GM18498 (cell line): ENCODE results near the gene KRTAP10-8.
"Not testable (repeated sequence)": the region's sequence is repeated elsewhere in the genome, so short reads cannot be mapped to it uniquely, and the experiment has no call there.

ENCODE experiments used
- ATAC-seq: cut with Tn5 transposase; IDR thresholded peaks from one replicate; pipeline ENCODE4 v1.9.1; 2021; ENCODE audit warnings: mild to moderate bottlenecking, moderate library complexity; ENCODE audit not compliant: unreplicated experiment

The KRTAP10-8 gene

DNA sequence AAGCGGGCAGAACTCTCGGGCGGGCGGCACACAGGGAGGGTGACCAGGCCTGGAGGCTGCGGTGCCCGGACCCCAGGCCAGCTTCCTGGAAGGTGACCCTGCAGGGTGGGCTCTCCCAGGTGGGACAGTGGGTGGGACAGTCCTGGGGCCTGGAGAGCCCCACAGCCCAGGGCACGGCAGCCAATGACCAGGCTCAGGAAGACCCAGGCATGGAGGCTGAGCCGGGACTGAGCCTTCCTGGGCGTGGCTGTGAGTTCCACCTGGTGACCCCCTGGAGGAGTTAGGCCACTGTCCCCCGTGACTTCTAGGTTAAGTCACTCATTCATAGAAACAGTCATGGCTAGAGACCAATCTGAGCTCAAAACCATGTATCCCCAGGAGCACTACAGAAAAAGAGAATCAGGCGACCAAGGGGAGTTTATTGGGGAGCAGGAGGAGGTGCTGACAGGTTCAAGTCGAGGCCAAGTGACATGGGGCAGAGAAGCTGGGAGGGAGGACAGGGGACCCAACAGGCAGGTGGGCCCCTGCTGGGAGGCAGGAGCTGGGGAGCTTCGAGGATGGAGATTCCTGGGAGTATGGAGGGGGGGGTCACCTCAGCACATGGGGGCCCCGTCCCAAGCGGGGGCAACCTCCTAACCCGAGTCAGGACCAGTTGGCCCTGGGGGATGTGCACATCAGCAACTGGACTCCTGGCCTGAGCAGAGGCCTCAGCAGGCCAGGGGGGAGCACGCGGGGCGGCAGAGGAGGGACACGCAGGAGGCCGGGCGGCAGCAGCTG is 32.6 kb upstream of the KRTAP10-8 start:
- ATAC-seq: no peak

- no peak for ATAC-seq
Measured at GRCh38 chr21:44579833-44580144, 32.1 kb upstream of the KRTAP10-8 start.

DNA sequence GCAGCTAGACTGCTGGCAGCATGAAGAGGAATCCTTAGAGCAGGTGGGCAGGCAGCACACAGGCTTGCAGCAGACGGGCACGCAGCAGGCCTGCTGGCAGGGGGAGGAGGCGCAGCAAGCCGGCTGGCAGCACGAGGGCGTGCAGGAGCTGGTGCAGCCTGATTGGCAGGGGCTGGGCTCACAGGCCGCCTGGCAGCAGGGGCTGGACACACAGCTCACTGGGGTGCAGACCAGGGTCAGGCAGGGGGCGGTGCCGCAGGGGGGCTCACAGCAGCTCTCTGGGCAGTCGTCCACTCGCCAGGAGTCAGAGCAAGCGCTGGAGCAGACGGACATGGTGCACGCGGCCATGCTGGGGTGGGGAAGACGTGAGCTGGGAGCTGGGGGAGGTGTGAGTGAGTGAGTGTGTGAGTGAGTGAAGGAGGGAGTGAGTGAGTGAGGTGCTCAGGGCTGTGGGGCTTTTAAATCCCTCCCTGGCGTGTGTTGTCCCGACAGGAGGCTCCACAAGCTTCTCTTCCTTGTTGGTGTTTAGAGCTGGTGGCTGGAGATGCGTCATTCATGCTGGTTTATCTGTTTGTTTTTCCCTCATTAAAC is 31.6 kb upstream of the KRTAP10-8 start, which contains the start of gene KRTAP10-5:
KRTAP10-5 (minus strand) TSS at position 374 of the 591 bp plus-strand sequence; CDS start at position 348, 26 bp downstream.
- ATAC-seq: not testable (repeated sequence)

GRCh38 chr21:44581158-44581557 is 30.7 kb upstream of the KRTAP10-8 start:
- ATAC-seq: no peak

- ATAC-seq: no peak
Measured at GRCh38 chr21:44582055-44582454, 29.8 kb upstream of the KRTAP10-8 start.

GRCh38 chr21:44583089-44583799 is 28.6 kb upstream of the KRTAP10-8 start:
- no peak for ATAC-seq

DNA sequence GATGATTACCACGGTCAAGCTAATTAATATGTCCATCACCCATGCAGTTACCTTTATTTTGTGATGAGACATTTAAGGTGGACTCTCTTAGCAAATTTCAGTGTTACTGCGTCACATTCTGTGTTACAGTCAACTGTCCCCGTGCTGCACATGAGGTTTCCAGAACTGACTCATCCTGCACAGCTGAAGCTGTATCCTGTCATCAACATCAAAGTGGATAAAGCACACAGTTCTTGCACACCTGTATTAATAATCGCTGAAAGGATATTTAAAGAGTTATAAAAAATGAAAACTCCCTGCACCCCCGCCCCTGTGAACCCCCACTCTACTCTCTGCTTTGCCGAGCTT is 28.1 kb upstream of the KRTAP10-8 start:
- no peak for ATAC-seq

DNA sequence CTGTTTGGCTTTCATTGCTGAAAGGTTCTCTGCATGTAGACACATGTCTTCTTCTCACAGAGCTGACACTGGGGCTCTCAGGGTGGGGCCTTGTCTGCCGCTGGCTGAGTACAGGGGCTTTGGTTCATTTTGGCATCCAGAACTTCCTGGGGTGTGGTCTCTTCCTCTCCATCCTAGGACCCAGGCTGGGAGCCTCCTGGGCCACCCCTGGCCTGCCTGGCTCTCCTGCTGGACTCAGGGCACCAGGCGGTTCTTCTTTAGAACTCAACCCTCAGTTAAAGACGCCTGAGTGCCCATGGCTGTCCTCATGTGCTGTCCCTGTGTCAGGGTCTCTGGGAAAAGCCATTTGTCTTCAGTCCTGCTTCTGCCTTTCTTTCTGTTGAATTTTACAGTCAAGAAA is 26.0 kb upstream of the KRTAP10-8 start:
- no peak for ATAC-seq

- no peak for ATAC-seq
Measured at GRCh38 chr21:44589094-44589493, 22.8 kb upstream of the KRTAP10-8 start.

DNA sequence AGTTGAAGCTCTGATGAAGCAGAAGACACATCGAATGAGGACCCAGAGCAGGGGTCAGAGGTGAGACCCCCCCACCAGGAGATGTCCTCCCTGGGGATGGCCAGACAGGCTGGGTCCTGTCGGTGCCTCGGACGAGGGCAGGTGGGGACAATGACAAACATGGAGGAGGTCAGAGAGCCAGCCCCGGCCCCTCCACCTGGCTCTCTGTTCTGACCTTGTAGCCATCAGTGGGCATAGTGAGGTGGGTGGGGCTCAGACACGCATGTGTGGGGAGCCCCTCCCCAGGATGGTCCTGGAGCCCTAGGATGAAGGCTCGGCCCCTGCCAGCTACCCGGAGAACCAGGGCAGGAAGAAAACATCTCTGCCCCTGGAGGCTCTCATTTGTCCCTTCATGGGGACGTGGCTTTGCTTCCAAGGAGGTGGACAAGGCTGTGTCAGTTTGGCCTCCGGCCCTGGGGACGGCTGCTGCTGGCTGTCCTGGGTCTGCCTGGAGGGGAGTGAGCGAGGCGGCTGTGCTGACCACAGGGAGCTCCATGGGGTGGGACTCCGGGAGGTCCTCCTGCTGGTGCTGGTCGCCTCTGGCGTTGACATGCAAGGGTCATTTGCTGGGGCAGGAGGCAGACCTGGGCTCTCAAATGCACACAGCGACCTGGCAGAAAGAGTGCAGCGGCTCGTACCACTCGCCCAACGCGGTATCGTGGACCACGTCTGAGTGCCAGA is 22.1 kb upstream of the KRTAP10-8 start:
- ATAC-seq: no peak

GRCh38 chr21:44590311-44590721 is 21.6 kb upstream of the KRTAP10-8 start:
- no peak for ATAC-seq

- ATAC-seq: not testable (repeated sequence)
Measured at GRCh38 chr21:44590897-44591800, 20.7 kb upstream of the KRTAP10-8 start.

DNA sequence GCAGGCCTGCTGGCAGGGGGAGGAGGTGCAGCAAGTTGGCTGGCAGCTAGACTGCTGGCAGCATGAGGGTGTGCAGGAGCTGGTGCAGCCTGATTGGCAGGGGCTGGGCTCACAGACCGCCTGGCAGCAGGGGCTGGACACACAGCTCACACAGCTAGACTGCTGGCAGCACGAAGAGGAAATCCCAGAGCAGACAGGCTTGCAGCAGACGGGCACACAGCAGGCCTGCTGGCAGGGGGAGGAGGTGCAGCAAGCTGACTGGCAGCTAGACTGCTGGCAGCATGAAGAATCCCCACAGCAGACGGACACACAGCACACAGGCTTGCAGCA is 20.1 kb upstream of the KRTAP10-8 start:
- not testable (repeated sequence) for ATAC-seq

DNA sequence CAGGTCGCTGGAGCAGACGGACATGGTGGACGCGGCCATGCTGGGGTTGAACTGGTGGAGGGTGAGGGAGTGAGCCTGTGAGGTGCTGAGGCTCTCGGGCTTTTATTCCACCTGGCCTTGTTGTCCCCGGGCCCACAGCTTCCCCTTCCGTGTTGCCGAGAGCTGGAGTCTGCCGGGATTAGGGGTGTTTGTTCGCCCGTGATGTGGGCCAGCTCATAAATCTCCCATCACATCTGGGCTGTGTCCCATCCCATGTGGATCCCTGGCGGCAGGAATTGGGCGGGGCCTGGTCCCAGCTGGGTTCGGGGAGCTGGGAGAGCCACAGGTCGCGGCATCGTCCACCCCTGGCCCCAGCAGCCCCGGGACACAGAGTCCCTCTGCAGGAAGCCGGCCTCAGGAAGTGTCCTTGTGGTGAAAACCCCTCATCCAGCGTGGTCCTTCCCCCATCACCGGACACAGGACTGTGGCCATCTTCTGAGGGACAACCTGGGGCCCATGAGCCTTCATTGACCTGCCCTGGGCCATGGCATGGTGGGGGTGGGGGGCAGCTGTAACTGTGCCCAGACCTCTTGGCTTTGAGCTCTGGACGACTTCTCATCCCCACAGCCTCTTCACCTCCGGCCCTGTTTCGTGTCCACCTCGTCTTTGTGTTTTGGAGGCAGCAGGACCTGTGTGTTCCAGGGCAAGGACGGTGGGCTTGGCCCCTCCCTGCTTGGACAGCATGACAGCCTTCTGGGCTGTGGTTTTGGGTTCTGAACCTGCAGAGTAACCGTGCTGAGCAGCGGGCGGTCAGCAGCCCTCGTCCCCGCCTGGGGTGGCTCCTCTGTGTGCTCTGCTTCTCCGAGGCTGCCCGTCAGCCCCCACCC is 19.2 kb upstream of the KRTAP10-8 start, which contains the start of gene KRTAP10-6:
KRTAP10-6 (minus strand) TSS at position 60 of the 866 bp plus-strand sequence; CDS start at position 39, 21 bp downstream.
- ATAC-seq: no peak

DNA sequence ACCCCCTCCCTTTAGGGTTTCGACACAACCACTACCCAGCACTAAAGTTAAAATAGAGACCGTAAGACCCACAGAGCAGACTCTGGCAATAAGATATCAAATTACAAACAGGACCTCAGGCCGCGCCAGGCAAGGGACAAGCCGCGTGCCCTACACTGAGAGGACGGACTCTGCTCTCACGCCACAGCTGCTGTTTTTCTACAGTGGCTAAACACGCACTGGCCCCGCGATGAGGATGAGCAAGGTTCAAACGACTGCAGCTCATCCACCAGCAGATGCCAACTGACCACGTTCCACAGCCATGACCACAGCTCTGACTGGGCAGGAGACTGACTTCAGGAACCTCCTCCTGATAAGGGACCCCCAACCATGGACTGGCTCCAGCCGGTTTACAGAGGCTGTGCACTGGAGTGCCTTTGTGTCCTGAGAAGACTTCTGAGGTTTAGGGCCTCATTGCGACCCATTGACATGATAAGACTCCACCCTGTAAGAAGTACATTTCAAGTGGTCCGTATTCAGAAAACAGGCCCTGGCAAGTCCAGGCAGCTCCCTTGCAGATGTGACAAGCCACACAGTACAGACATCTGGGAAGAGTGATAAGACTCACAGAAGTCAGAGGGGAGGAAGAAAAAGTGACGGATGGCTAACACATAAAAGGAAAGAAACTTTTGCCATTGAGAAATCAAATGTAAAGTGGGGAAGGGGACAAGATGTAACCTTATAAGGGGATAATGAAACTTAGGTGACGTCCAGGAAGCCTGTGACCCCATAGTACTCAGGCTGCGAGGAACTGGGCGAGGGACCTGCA is 18.1 kb upstream of the KRTAP10-8 start:
- ATAC-seq: no peak

DNA sequence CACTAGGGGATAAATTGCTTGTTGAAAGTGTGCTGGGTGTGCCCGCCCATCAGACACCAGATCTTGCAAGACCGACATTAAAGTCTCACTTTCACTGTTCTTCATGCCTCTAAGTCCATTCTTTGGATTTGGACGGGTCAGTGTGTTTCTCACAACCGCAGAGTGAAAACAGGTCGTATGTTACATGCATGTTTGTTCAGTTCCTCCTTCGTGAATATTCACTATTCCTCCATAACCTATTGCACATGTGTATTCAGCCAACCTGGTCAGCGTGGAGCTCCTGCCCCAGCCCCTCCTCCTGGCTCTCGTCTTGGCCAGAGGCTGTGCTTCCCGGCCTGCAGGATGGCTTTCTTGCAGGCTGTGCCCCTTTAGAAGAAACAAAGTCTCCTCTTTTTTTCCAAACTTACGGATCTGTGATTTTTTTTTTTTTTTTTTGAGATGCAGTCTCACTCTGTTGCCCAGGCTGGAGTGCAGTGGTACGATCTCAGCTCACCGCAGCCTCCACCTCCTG is 17.4 kb upstream of the KRTAP10-8 start:
- ATAC-seq: no peak

DNA sequence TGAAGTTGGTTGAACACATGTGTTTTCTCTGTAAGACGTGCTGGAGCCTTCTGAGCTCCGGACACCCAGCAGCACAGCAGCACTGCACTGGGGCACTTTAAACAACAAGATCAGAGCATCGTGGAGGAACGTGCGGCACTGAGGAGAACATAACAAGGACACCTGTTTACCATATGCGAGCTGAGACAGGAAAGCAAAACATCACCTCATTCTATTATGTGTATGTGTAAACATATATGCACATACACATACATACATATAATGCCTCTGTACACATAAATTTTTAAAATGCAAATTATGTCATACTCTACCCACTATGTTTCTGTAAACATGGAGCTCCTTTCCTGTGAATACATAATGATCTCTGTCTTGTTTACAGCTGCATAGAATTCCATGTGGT is 16.4 kb upstream of the KRTAP10-8 start:
- no peak for ATAC-seq

DNA sequence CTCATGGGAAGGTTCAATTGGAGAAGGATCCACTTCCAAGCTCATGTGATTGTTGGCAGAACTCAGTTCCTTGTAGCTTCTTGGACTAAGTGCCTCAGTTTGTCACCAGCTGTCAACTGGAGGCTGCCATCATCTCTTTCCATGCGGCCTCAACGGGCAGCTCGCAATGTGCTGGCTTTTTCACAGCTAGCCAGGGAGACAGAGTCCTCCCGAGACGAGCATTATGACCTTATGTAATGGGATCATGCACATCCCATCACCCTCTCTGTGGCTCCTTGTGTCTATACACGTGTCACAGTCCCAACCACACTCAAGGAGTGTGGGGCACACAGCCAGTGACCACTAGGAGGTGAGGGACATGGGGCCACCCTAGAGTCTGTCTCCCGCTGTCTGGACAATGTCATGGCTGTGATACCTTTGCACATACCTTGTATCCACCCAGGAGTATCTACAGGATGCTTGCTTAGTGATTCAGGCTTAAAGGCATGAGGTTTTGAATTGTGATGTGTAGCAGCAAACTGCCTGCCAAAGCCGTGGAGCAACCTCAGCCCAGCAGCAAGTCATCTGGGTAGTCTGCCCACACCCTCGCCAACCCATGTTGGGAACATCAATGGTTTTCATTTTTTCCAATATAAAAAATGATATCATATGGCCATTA is 15.7 kb upstream of the KRTAP10-8 start:
- no peak for ATAC-seq
